HG03175 (cell line): ENCODE results near the gene DNPH1.

ENCODE experiments used
- ATAC-seq: cut with Tn5 transposase; IDR thresholded peaks from one replicate; pipeline ENCODE4 v1.9.1; 2021; ENCODE audit warnings: mild to moderate bottlenecking, moderate library complexity; ENCODE audit not compliant: unreplicated experiment

Gene DNPH1

DNA sequence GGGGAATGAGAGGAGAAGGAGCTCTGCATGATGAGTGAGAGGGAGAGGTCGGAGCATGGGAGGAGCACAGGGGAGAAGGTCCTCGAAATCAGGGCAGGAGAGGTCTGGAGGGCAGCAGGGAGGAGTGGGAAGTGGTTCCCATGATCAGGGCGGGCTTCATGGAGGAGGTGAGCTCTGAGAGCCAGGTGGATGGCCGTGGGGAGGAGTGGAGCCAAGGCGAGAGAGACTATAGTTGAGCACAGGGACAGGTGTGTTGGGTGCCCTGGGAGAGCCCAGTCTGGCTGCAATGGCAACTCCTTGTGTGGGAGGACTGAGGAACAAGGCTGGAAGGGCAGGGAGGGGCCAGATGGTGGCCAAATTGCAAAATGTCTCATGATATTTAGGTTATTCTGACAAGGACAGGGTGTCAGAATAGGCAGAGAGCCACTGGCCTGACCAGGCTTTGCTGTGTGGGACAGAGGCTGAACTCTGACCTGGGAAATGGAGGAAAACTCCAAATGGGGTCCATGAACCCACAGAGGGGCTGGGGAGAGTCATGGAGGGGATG, 35.4 kb upstream of the DNPH1 start:
- ATAC-seq, result no peak

DNA sequence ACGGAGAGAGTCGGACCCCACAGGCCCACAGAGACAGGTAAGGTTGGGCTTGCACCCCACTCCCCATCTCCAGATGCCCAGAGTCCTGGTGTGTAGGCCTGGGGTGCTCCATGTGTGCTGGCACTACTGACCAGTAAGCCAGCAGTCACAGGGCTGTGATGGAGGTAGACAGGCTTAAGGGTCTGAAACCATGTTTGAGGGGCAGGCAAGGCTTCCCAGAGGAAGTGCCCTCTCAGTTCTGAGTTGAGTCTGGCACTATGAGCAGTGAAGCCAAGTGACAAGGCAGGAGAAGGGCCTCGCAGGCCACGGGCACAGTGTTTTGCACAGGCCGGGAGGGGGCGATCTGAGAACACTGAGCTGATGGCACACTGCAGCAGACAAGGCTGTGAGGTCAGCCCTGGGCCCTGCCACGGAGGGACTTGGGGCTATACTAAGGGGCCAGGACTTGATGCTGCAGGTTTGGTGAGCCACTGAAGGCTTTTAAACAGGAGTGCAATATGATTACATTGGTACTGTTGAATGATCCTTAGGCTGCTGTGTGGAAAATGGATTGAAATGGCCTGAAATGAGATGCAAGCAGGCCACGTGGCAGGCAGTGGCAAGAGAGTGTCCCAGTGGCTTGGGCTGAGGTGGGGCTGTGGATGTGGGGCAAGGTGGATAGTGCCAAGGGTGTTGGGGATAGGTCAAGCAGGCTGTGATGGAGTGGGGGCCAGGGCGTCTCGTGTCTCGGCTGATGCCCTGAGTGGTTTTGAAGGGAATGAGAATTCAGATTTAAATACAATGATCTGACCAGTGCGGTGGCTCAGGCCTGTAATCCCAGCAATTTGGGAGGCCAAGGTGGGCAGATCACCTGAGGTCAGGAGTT, 34.3 kb upstream of the DNPH1 start:
- peak; percentile 51 for ATAC-seq

DNA sequence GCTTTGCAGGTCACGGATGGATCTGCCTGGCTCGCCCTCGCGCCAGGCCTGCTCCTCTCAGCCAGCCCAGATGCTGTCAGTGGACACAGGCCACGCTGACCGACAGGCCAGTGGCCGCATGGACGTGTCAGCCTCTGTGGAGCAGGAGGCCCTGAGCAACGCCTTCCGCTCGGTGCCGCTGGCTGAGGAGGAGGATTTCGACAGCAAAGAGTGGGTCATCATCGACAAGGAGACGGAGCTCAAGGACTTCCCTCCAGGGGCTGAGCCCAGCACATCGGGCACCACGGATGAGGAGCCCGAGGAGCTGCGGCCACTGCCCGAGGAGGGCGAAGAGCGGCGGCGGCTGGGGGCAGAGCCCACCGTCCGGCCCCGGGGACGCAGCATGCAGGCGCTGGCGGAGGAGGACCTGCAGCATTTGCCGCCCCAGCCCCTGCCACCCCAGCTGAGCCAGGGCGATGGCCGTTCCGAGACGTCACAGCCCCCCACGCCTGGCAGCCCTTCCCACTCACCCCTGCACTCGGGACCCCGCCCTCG, 33.6 kb upstream of the DNPH1 start:
- ATAC-seq, result no peak

DNA sequence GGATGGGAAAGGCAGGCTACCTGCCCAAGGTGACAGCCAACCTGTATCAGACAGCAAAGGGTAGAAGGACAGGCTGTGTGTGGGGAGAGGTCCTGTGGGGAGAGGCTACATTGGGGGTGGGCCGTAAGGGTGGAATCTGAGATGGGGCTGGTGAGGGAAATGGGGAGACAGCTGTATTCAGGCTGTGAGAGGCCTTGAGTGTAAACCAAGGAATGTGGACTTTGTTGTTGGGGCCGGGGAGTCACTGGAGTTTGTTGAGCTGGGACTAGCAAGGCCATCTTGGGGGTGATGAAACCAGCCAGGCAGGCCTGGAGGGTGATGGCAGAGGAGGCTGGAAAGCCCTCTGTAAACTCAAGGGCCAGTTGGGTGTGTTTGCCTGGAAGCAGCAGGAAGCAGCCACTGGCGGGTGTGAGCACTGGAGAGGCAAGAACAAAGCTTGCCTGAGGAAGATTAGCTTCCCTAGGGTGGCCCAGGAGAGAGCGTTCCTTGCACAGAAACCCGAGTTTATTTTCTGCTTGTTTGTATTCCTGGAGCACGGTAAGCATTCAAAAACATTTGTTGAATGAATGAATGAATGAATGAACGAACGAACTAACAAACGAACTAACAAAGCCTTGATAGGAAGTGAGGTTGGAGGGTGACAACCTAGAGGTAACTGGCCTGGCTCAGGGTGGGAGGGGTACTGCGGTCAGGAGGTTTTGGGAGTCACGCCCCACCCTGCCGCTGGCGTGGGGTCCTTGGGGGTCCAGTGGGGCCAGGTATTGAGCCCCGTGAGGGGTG, 32.9 kb upstream of the DNPH1 start:
- ATAC-seq, result no peak

DNA sequence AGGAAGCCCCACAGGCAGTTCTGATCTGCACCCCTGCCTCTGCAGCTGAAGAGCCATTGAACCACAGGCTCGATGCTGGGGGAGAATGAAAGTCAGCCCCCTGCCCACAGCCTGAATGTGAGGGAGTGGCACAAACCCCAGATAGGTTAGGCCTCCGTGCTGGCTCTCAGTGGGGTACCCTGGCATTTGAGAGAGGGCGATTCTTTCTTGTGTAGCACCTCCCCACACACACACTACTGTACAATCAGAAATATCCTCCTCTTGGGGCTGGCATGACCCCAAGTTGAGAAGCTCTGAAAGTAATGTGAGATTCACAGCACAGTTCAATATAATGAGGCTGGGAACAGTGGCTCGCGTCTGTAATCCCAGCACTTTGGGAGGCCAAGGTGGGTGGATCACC, 31.9 kb upstream of the DNPH1 start:
- no peak for ATAC-seq

DNA sequence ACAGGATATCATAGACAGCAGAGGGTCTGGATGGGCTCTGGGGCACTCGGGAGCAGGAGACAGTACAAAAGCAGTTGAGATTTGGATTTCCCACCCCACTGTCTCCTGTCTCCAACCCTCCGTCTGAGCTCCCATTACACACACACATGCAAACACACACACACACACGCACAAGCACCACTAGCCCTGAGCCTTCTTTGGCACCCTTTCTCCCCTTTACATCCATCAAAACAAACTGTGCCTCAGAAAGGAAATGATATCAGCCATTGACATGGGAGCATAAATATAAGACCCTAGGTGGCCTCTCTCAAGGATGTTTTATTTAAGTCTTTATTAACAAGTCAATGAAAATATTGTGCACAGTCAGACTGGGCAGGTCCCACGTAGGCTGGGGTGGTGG, 31.5 kb upstream of the DNPH1 start:
- ATAC-seq, result no peak

DNA sequence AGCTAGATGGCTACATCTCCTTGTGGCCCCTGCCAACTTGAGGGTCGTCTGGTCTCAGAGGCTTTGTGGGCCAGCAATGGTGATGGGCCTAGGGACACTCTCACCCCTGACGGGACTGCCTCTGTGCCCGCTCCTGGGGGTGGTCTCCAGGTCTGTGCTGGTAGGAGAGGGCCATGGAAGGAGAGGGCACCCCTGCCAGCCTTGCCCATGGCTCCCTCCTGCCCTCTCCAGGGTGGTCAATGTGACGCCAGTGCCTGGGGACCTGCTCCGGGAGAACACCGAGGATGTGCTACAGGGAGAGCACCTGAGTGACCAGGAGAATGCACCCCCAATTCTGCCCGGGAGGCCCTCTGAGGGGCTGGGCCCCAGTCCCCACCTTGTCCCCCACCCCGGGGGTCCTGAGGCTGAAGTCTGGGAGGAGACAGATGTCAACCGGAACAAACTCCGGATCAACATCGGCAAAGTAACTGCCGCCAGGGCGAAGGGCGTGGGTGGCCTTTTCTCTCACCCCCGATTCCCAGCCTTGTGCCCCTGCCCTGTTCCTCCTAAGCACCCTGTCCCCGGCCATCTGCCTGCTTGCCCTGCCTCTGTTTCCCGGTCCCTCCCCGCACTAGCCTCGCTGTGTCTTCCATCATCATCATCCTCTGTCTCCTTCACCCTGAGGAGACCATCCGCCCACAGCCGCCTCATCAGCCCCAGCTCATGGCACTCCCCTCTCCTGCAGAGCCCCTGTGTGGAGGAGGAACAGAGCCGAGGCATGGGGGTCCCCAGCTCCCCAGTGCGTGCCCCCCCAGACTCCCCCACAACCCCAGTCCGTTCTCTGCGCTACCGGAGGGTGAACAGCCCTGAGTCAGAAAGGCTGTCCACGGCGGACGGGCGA, 29.8 kb upstream of the DNPH1 start:
- ATAC-seq, result no peak

DNA sequence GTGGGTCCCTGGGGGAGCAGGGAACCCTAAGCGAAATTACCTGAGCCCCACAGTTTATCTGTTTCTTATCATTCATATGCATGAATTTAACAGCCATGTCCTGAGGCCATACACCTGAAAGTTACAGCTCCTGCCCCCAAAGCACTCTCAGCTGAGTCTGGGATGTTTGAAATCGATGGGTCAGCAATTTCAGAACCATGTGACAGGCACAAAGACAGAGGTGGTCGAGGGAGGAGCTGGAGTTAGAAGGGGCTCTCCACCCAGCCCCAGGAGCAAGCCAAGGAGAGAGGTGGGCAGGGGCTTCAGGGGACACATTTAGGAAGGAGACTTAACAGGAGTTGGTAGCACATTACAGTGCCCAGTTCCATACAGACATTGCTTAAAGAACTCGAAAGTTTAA, 28.9 kb upstream of the DNPH1 start:
- ATAC-seq, result no peak

DNA sequence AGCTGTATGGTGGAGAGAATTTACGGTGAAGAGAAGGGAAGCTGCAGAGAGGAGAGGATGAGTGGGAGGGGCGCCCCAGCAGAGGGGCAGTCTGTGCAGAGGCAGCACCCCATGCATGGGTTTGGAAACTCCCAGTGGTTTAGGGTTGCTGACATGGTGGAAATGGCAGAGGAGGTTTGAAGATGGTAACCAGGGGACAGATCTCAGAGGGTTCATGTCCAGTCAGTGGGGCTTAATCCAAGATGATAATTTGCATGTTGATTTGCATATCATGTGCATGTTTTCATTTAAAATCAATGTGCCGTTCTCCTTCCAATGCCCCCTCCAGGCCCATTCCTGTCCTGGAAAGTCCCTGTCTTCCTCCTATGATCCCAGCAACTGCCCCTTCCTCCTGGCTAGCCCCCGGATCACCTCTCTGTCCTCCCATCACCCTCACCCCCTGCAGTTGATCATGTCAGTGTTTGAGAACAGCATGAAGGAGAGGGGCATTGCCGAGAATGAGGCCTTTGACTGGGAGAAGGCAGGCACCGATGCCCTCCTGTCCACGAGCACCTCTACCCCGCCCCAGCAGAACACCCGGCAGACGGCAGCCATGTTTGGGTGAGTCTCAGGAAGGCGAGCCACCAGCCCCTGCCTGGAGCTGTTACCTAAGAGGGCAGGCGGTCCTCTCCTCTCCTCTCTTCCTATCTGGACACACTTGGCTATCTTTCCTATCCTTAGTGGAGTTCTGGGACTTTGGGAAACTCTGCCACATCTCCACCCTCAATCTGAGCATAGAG, 28.3 kb upstream of the DNPH1 start:
- ATAC-seq, result no peak

DNA sequence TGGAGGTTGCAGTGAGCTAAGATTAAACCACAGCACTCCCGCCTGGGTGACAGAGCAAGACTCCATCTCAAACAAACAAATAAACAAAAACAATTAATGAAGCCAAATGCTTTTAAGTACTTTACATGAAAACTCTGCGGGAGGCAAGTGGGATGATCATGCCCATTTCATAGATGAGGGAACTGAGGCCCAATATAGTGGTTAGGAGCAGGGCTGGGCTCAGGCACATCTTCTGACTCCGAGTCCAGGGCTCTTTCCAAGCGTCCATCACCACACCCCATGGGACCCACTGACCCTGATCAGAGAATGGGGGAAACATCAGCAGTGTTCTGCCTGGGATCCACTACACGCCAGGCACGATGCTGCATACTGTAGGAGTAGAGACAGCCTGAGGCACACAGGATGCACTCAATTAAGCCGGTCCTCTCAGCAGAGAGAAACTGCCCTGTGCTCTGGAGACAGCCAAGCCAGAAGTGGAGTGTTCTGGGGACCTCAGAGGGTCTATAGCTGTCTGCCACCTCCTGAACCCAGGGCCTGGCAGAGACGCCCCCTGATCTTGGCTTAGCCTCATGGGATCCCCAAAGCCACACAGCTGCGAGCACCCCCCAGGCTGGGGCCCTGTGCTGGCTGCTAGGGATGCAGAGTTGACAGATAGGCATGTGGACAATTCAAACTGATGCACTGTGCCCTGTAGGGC, 27.5 kb upstream of the DNPH1 start:
- no peak for ATAC-seq

DNA sequence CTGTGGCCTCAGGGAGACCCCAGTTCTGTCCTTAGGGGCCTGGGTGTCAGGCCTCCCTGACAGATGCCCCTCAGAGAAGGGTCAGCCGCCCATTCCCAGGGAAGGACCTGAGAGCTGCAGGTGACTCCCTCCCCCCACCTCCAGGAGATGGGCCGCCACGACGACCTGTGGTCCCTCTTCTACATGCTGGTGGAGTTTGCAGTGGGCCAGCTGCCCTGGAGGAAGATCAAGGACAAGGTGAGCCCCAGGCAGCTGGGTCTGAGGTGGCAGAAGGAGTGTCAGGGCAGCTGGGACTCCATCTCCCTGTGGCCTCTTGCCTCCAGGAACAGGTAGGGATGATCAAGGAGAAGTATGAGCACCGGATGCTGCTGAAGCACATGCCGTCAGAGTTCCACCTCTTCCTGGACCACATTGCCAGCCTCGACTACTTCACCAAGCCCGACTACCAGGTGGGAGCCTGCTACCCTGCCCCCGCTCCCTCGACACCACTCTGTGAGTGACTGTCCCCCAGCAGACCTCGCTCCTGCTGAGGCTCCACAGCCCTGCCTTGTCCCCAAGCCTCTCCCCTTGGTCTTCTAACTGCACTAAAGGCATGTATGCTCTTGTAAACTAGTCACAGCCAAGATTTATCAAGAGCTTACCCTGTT, 26.2 kb upstream of the DNPH1 start:
- no peak for ATAC-seq

DNA sequence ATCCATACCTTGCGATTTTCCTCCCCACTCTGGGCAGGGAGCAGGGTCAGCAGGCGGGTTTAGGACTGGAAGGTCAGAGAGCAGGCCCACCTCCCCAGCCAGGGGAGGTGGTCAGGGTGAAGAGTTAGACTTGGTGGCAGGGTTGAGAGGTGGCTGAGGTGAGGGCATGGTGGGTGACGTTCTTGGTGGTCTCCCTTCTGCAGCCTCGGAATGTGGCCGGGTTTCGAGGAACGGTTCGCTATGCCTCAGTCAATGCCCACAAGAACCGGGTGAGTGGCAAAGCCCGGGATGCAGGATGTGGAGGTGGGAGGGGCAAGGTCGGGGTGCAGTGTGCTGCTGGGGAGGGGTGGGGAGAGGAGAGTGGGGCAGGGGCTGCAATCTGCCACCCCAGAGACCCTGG, 25.6 kb upstream of the DNPH1 start:
- no peak for ATAC-seq

DNA sequence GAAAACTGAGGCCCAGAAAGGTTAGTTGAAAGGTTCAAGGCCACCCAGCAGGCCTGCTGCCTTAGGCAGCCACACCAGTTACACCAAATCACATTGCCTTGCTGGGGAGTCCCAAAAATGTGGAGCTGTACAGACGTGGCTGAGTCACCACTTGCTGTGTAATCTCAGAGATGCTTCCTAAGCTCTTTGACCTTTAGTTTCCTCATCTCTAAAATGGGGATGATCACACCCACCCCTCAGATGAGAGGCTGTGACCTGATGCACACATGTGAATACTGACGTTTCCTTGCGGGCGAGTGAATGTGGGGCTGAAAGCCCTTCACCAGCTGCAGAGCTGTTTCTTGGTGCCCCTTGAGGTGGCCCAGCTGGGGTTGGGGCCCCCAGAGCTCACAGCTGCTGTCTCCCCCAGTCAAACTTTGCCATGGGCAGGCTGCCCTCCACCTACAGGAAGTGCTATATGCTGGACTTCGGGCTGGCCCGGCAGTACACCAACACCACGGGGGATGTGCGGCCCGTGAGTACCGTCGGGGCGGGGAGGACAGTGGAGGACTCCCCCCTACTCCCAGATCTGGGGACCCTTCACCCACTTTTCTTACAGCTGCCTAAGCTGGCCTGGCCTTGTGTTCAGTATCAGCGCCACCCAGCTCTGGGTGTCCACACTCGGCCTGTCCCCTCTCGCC, 25.0 kb upstream of the DNPH1 start:
- ATAC-seq, result no peak

DNA sequence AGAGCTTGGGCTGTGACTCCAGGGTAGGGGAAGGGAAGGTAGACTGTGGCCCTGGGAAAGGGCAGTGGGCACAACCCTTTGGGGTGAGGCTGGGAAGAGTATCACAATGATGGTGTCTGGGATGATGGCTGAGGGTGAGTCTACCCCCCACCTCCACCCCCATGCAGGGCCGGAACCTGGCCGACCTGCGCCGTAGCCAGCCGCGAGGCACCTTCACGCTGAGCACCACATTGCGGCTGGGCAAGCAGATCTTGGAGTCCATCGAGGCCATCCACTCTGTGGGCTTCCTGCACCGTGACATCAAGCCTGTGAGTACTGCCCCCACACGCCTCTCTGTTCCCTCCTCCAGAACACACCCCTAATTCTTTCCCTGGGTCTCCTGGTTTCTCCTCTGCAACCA, 24.1 kb upstream of the DNPH1 start:
- no peak for ATAC-seq

DNA sequence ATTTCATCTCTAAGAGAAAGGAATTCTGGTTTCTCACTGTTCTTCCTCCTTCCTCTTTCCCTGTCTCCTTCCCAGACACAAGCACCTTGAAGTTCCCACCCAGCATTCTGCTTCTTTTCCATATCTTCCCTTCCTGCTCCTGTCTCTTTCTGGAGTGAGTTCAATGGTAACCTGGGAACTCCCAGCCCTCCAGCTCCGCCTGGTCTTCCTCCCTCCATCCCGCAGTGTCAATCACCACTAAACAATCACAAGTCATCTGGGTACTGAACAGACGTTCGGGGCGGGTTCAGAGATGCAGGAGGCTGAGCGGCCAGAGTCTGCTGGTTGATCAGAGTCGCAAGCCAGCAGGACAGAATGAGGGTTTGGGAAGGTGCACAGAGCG, 21.7 kb upstream of the DNPH1 start:
- no peak for ATAC-seq

DNA sequence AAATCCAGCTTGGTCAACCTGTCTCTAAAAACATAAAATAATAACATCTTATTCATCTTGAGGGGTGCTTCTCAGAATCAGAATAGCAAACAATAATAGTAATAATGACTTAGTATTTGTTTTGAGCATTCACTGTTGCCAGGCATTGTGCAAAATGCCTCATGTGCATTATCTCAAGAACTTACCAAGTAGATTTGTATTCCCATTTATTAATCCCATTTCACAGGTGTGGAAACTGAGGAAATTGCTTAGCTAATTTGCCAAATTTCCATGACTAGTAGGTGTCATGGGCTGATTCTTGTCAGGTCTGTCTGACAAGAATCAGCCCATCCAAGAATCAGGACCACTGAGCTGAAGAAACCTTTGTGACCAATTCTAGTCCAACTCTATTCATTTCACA, 19.5 kb upstream of the DNPH1 start:
- no peak for ATAC-seq

DNA sequence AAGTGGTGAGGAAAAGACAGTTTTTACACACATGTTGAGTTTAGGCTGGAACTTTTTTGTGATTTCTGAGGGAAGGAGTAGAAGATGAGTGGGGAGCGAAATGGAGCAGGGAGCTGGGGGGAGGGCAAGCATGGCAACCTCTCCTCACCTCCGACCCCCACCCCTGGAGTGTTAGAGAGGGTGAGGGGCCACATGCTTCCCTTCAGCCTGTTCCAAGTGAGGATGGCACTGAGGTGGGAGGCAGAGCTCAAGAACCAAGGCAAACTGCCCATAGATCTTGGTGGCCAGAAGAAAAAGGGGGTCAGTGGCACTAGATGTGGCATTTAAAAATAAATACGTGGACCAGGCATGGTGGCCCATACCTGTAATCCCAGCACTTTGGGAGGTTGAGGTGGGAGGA, 18.8 kb upstream of the DNPH1 start:
- no peak for ATAC-seq
